ENCODE data around the gene PRCC. TPM values are rescaled to one million over a fixed set of nuclear protein-coding genes. Genes with fewer than 3 reads are reported as not detected.
"Not testable (repeated sequence)": the region's sequence is repeated elsewhere in the genome, so short reads cannot be mapped to it uniquely, and the experiment has no call there.

Gene PRCC
- total RNA-seq, 1 donor from 2014 or later, result 41.3 TPM

GRCh38 chr1:156756355-156756754 is 11.0 kb upstream of the PRCC start:
- ATAC-seq (no peak), DNase-seq (no peak)
- intact Hi-C loops (cut with micrococcal nuclease), result no loop called here

GRCh38 chr1:156757572-156758253 is 9.6 kb upstream of the PRCC start:
- ATAC-seq; intact Hi-C loops (cut with micrococcal nuclease); DNase-seq: not testable (repeated sequence)

- intact Hi-C loops (cut with micrococcal nuclease), result no loop called here
- DNase-seq (no peak), ATAC-seq (no peak)
These were observed 7.1 kb upstream of the PRCC start for GRCh38 chr1:156760092-156760795.

- intact Hi-C loops (cut with micrococcal nuclease), result no loop called here
- ATAC-seq (no peak), DNase-seq (no peak)
These were observed 6.6 kb upstream of the PRCC start for GRCh38 chr1:156760796-156761104.

GRCh38 chr1:156765136-156765535 is 2.2 kb upstream of the PRCC start:
- DNase-seq, ATAC-seq: not testable (repeated sequence)
- intact Hi-C loops (cut with micrococcal nuclease), result loop anchor here (5.0 kb wide), 1 partner anchor 38 kb away; the partner anchor contains the start of genes ISG20L2 and METTL25B

GRCh38 chr1:156765666-156766065 is 1.7 kb upstream of the PRCC start:
- intact Hi-C loops (cut with micrococcal nuclease), result loop anchor here (5.0 kb wide), 1 partner anchor 38 kb away; the partner anchor contains the start of genes ISG20L2 and METTL25B
- no peak for DNase-seq
- ATAC-seq, result no peak

GRCh38 chr1:156766298-156767100 is 836 bp upstream of the PRCC start:
- DNase-seq (peak; percentile 47), ATAC-seq (peak; percentile 16)
- intact Hi-C loops (cut with micrococcal nuclease), result loop anchor here (5.0 kb wide), 1 partner anchor 39 kb away; the partner anchor contains the start of genes ISG20L2 and METTL25B

- DNase-seq (peak; percentile 45), ATAC-seq (peak; percentile 8)
- intact Hi-C loops (cut with micrococcal nuclease), result loop anchor here (5.0 kb wide), 1 partner anchor 41 kb away; the partner anchor contains the start of genes ISG20L2 and METTL25B
These were observed 707 bp downstream of the PRCC start for GRCh38 chr1:156767879-156768604.

GRCh38 chr1:156768610-156769295 is 1.4 kb downstream of the PRCC start:
- intact Hi-C loops (cut with micrococcal nuclease), result loop anchor here (5.0 kb wide), 1 partner anchor 41 kb away; the partner anchor contains the start of genes ISG20L2 and METTL25B
- DNase-seq (no peak), ATAC-seq (no peak)

GRCh38 chr1:156772222-156772621 is 4.9 kb downstream of the PRCC start:
- no peak for ATAC-seq
- intact Hi-C loops (cut with micrococcal nuclease), result no loop called here
- DNase-seq, result no peak

GRCh38 chr1:156772728-156773497 is 5.6 kb downstream of the PRCC start:
- intact Hi-C loops (cut with micrococcal nuclease), result no loop called here
- DNase-seq, result peak; percentile 52
- peak; percentile 74 for ATAC-seq

- no peak for ATAC-seq
- intact Hi-C loops (cut with micrococcal nuclease), result no loop called here
- no peak for DNase-seq
These were observed 6.3 kb downstream of the PRCC start for GRCh38 chr1:156773607-156774006.

GRCh38 chr1:156775799-156776198 is 8.5 kb downstream of the PRCC start:
- intact Hi-C loops (cut with micrococcal nuclease), result no loop called here
- DNase-seq, result no peak
- no peak for ATAC-seq

GRCh38 chr1:156776942-156777341 is 9.6 kb downstream of the PRCC start:
- DNase-seq (no peak), ATAC-seq (no peak)
- intact Hi-C loops (cut with micrococcal nuclease), result no loop called here

- intact Hi-C loops (cut with micrococcal nuclease), result no loop called here
- ATAC-seq (no peak), DNase-seq (no peak)
These were observed 10.2 kb downstream of the PRCC start for GRCh38 chr1:156777573-156777972.

- DNase-seq (no peak), ATAC-seq (no peak)
- intact Hi-C loops (cut with micrococcal nuclease), result no loop called here
These were observed 14.4 kb downstream of the PRCC start for GRCh38 chr1:156781585-156782186.

- ATAC-seq, result no peak
- no peak for DNase-seq
- intact Hi-C loops (cut with micrococcal nuclease), result no loop called here
These were observed 18.1 kb downstream of the PRCC start for GRCh38 chr1:156785458-156785857.
